ENCODE measurements around the gene VPS45.

- TF ChIP-seq CTCF (IDR thresholded peaks at IDR 0.05) (no peak), POLR2A (IDR thresholded peaks at IDR 0.05) (no peak), EP300 (IDR thresholded peaks at IDR 0.05) (no peak)
Observed at GRCh38 chr1:150056407-150056806, 11.2 kb upstream of the VPS45 start.
